ENCODE data around the gene LRIG2. TPM values are rescaled to one million over a fixed set of nuclear protein-coding genes. Genes with fewer than 3 reads are reported as not detected.
A peak's percentile ranks its signal among the peaks of the same experiment; 100 is the strongest.

Gene LRIG2
- total RNA-seq, 6 experiments from 2014 or later: 3.4 to 7.2 (median 5.0) TPM

DNA sequence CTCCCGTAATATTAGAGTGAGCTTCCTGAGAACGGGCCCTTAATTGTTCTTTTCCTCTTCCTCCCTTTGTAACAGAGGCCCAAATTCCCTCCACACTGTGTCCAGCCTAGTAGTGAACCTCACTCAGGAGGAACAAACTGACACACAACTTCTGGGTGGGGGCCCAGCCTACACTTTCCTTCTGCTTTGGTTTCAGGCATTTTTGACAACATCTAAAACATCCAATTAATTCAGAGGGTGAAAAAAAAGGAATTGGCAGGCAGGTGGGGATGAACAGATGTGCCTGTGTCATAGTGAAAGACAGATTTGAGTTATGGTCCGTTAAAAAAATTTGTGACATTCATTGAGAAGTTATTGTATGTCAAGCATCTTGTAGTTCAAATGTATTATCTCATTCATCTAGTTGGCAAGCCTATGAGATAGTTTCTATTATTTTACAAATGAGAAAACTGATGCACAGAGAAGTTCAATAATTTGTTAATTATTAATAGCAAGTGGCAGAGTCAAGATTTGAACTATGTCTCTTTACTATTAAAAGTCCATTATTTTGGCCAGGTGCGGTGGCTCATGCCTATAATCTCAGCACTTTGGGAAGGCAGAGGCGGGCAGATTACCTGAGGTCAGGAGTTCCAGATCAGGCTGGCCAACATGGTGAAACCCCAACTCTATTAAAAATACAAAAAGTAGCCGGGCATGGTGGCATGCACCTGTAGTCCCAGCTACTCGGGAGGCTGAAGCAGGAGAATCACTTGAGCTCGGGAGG lies 41.6 kb upstream of the LRIG2 start:
- DNase-seq (peak; percentile 52 to 78 (median 56)), ATAC-seq (peak; percentile 46 to 67 (median 50))
- TF ChIP-seq CTCF (IDR thresholded peaks at IDR 0.05) (no peak), POLR2A (IDR thresholded peaks at IDR 0.05) (no peak)
- Histone ChIP-seq H3K27me3 (no peaks in the 10 kb centered on the region), H3K4me3 (no peak overlapping the region), H3K27ac (peak overlapping the region; percentile 58 to 74 (median 59)), H3K9me3 (no peaks in the 10 kb centered on the region), H3K36me3 (no peaks in the 10 kb centered on the region), H3K4me1 (peaks cover 0 to 55% (median 25%) of the 10 kb centered on the region in 4 donors)
- intact Hi-C loops (cut with DNase I): no loop called here
- 39% methylated on average over 8 of the region's 8 CpGs for WGBS (ENCODE audit: insufficient coverage, low coverage, low lambda C conversion rate, missing lambda C conversion rate)

- no peaks in the 10 kb centered on the region for H3K27me3 ChIP-seq
- no peak overlapping the region for H3K27ac ChIP-seq
- DNase-seq (no peak), ATAC-seq (peak in 1 of 4 donors; percentile 12)
- 93% methylated on average over 5 of the region's 5 CpGs for WGBS (ENCODE audit: insufficient coverage, low coverage, low lambda C conversion rate, missing lambda C conversion rate)
- peaks cover 0 to 23% (median 10%) of the 10 kb centered on the region in 4 donors for H3K4me1 ChIP-seq
- H3K36me3 ChIP-seq: no peaks in the 10 kb centered on the region
- H3K9me3 ChIP-seq: no peaks in the 10 kb centered on the region
- no peak overlapping the region for H3K4me3 ChIP-seq
- TF ChIP-seq CTCF (IDR thresholded peaks at IDR 0.05) (no peak), POLR2A (IDR thresholded peaks at IDR 0.05) (no peak)
- intact Hi-C loops (cut with DNase I): no loop called here
Measured at GRCh38 chr1:113035086-113035485, 37.9 kb upstream of the LRIG2 start.

- Histone ChIP-seq H3K4me3 (no peak overlapping the region), H3K9me3 (no peaks in the 10 kb centered on the region), H3K27me3 (no peaks in the 10 kb centered on the region), H3K4me1 (peaks cover 0 to 6% (median 2%) of the 10 kb centered on the region in 4 donors), H3K27ac (no peak overlapping the region), H3K36me3 (no peaks in the 10 kb centered on the region)
- no peak for ATAC-seq
- intact Hi-C loops (cut with DNase I): no loop called here
- DNase-seq: no peak
- no peak for TF ChIP-seq CTCF (IDR thresholded peaks at IDR 0.05)
- no peak for TF ChIP-seq POLR2A (IDR thresholded peaks at IDR 0.05)
- 70% methylated on average over 2 of the region's 2 CpGs for WGBS (ENCODE audit: insufficient coverage, low coverage, low lambda C conversion rate, missing lambda C conversion rate)
Measured at GRCh38 chr1:113036639-113037321, 36.2 kb upstream of the LRIG2 start.

DNA sequence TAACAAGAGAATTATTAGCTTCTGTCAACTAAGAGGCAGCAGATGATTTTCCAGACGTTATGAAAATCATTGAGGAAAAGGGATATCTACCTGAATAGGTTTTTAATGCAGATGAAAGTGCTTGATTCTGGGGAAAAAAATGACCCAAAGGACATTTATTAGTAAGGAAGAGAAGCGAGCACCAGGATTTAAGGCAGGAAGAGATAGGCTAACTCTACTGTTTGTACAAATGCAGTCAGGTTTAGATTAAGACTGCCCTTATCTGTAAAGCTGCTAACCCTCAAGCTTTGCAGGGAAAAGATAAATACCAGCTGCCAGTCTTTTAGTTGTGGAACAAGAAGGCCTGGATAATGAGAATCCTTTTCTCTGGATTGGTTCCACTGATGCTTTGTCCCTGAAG lies 33.0 kb upstream of the LRIG2 start:
- TF ChIP-seq POLR2A (IDR thresholded peaks at IDR 0.05) (no peak), CTCF (IDR thresholded peaks at IDR 0.05) (no peak)
- no peaks in the 10 kb centered on the region for H3K36me3 ChIP-seq
- ATAC-seq (no peak), DNase-seq (no peak)
- H3K27ac ChIP-seq: no peak overlapping the region
- no peaks in the 10 kb centered on the region for H3K27me3 ChIP-seq
- 44% methylated on average over 2 of the region's 2 CpGs for WGBS (ENCODE audit: insufficient coverage, low coverage, low lambda C conversion rate, missing lambda C conversion rate)
- H3K4me1 ChIP-seq: peaks cover 0 to 6% (median 2%) of the 10 kb centered on the region in 4 donors
- H3K4me3 ChIP-seq: no peak overlapping the region
- intact Hi-C loops (cut with DNase I): loop anchor here (5.0 to 10.0 kb wide), 2 partner anchors 158 to 165 kb away; no protein-coding TSS in a partner anchor
- H3K9me3 ChIP-seq: no peaks in the 10 kb centered on the region

All from right lobe of liver (tissue), 6 donors.